HG03060 (cell line): ENCODE measurements around the gene OR2S2.
"Not testable (repeated sequence)": the region's sequence is repeated elsewhere in the genome, so short reads cannot be mapped to it uniquely, and the experiment has no call there.

Source experiments
- ATAC-seq: cut with Tn5 transposase; IDR thresholded peaks from one replicate; pipeline ENCODE4 v1.9.1; 2021; ENCODE audit warnings: low read depth, moderate number of reproducible peaks; ENCODE audit not compliant: unreplicated experiment

Gene OR2S2

DNA sequence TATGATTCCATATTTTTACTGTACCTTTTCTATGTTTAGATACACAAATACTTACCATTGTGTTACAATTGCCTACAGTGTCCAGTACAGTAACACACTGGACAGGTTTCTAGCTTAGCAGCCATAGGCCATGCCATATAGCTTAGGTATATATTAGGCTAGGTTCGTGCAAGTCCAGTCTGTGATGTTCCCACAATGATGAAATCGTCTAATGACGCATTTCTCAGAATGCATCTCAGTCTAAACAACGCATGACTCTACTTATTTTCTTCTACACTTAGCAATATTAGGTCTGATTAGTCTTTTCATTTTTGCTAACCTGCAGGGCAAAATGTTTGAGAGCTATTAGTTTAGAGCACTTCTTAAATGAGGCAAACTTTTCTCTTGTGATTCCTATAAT is 22.7 kb downstream of the OR2S2 start:
- no peak for ATAC-seq

- ATAC-seq, result not testable (repeated sequence)
These were observed 23.9 kb downstream of the OR2S2 start for GRCh38 chr9:35934069-35934468.

DNA sequence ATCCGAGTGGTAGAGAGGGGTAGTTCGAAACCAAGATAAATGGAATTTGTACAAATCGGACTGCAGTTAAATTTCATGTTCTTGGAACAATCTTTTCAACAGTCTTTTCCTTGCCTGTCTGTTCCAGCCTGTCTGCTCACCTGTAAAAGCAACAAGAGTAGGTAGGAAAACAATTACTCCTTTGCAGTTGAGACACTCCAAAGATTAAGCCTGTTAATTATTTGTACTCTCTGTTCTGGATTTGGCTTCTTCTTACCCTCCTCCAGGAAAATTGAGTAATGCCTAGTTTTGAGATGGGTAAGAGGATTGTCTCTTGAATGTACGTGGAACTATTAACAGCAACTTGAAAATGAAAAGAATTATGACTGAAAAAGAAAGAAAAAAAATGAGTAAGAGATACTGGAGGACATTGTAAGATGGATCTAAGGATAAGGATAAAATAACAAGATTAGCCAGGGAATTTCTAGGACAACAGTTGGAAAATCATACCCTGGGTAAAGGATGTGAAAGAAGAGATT is 24.3 kb downstream of the OR2S2 start:
- ATAC-seq, result no peak

DNA sequence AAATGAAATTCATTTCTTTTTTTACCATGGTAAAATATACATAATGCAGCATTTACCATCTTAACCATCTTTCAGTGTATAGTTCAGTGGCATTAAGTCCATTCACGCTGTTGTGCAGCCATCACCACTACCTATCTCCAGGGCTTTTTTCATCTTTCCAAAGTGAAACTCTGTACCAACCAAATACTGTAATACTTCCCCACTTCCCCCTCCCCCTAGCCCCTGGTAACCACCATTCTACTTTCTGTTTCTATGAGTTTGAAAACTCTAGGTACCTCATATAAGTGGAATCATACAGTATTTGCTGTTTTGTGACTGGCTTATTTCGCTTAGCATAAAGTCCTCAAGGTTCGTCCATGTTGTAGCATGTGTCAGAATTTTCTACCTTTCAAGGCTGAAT is 25.2 kb downstream of the OR2S2 start:
- ATAC-seq, result no peak

DNA sequence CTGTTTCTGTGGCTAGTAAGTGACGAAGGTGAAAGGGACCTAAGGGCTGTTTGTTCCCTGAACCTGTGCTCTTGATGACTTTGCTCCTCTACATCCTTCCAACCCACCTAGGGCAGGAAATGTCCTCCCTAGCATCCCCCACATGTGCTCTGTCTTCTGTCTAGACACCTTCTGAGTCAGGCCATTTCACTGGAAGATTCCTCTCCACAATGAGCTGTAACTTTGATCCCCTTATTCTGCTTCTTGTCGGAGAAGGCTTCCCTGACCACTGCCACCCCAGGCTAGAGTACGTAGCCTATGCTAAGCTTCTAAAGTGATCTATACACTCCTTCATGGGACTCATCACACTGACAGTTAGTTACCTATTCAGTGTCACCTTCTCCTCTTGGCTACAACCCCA is 27.0 kb downstream of the OR2S2 start:
- ATAC-seq, result no peak

GRCh38 chr9:35930521-35930920 is 27.4 kb downstream of the OR2S2 start:
- ATAC-seq, result no peak

GRCh38 chr9:35929453-35929718 is 28.6 kb downstream of the OR2S2 start:
- ATAC-seq, result no peak

DNA sequence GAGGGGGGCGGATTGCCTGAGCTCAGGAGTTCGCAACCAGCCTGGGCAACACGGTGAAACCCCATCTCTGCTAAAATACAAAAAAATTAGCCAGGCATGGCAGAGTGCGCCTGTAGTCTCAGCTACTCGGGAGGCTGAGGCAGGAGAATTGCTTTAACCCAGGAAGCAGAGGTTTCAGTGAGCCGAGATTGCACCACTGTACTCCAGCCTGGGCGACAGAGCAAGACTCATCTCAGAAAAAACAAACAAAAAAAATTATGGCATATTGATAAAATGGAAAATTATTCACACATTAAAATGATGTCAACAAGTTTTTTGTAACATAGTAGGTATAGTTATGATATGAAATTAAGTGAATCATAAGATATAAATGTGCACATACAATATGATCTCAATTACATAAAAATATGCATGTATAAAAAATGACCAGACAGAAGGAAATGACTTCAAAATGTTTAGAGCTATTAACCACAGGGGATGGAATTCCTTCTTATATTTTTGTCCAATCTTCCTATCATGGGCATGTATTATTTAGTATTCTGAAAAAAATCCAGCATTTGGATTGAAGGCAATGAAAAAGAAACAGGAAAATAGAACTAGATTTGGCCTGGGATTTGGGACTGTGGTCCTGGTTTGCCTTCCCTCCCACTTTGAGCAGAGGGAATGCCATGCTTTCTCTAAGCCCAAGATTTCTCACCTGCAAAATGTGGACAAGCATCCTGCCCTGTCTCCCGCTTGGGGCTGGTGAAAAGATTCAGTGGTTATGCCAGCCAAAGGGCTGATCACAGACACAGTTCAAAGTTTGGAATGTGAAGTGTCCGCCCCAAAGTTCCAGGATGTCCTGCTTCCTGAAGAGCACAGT is 29.1 kb downstream of the OR2S2 start:
- ATAC-seq, result no peak

GRCh38 chr9:35923927-35924763 is 33.8 kb downstream of the OR2S2 start:
- ATAC-seq, result no peak

DNA sequence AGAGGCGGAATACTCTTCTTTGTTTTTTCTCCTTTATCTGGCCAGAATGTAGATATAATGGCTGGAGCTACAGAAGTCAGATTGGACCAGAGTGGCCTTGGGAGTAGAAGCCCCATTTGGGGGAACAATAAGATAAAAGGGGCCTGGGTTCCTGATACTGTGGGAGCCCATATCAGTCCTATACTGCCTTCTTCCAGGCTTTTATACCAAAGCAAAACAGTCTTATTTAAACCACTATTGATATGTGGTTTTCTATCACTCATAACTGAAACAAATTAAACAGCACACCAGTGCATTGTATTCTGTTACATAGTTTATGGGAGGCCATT is 34.4 kb downstream of the OR2S2 start:
- ATAC-seq, result no peak

DNA sequence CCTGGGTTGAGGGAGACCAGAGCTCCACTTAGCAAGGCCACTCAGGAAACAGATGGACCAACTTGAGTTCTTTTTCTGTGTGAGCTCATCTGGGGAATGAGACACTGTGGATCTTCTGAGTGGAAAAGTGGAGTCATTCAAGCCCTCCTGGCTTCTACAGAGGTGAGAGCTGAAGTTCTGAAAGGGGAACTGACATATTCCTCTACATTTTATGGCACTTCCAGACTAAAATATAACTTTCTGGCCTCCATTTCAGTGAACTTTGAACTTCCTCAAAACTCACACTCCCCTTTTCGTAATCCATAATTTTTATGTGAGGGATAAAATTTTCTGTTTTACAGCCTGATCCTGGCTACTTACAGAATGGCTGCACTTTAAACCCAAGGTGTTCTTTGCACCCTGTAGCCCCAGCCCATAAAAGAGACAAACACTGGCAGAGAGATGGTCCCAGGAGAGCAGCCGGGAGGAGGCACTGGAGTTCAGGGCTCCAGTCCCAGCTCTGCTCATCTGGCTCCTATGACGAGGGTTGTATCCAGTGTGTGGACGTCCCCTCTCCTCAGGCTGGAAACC is 37.8 kb downstream of the OR2S2 start:
- ATAC-seq, result no peak

- no peak for ATAC-seq
These were observed 38.5 kb downstream of the OR2S2 start for GRCh38 chr9:35919212-35920008.

- no peak for ATAC-seq
These were observed 39.2 kb downstream of the OR2S2 start for GRCh38 chr9:35918780-35919179.

DNA sequence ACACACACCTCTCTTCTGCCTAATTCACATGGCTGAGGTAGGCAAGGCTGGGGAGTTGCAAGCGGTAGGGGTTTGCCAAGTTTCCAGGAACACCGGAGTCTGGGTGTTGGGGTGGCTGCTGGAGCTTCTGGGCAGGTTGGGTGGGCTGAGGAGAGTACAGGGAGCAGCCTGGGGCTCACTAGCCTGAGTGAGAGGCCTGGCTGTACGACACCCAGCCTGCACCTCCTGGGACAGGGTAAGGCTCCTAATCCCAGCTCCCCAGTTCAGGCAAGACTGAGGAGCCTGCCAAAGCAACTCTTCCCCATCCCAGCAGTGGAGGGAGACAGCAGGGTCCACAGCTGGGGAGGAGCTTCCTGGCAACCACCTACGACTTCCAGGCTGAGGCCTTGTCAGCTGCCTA is 40.7 kb downstream of the OR2S2 start:
- ATAC-seq, result no peak

DNA sequence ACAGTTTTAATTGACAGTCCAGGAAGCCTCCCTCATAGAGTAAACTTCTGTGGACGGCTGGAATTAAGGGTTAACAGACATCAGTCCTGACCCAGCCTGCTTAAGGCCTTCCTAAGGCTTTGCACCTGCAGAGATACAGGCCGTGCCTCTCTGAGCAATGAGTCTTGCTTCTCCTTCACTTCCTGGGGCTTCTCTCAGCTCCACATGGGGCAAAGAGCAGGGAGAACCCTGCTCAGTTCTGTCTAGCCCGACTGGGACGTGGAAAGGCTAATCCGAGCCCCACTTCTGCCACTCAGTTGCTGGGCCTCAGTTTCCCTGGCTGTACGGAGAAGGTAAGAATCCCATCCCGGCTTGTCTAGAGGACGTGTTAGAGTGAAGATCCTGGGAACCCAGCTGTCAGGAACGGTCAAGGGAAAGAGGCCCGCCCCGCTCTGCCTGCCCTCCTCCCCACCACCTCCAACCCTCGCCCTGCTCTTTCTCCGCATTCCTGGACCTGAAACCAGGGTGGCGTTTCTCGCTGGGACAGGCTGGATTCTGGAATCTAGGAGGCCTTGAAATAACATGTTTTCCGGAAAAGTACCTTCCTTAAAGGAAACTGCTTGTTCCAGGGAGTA is 42.2 kb downstream of the OR2S2 start:
- ATAC-seq, result no peak

DNA sequence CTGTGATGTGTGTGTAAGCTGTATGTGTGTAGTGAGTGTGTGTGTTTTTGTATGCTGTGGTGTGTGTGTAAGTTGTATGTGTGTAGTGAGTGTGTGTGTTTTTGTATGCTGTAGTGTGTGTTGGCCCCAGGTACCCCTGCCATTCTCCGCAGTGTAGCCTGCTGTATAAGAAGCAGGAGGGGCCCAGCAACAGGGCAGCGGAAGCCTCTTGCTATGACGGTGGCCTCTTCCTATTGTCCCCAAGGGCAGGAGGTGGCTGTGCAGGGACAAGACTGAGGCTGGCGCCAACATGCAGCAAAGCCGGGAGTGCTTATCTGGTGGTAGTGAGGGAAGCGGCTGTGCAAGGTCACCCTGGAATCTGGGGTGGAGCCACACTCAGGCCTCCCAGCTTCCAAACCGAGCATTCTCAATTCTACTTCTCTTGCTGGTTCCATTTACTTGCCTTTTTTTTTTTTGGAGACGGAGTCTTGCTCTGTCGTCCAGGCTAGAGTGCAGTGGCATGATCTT is 43.6 kb downstream of the OR2S2 start:
- ATAC-seq, result no peak

DNA sequence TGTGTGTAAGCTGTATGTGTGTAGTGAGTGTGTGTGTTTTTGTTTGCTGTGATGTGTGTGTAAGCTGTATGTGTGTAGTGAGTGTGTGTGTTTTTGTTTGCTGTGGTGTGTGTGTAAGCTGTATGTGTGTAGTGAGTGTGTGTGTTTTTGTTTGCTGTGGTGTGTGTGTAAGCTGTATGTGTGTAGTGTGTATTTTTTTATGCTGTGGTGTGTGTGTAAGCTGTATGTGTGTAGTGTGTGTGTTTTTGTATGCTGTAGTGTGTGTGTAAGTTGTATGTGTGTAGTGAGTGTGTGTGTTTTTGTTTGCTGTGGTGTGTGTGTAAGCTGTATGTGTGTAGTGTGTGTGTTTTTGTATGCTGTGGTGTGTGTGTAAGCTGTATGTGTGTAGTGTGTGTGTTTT is 44.5 kb downstream of the OR2S2 start:
- ATAC-seq, result not testable (repeated sequence)

- ATAC-seq, result no peak
These were observed 45.1 kb downstream of the OR2S2 start for GRCh38 chr9:35912791-35913400.

- ATAC-seq, result no peak
These were observed 46.3 kb downstream of the OR2S2 start for GRCh38 chr9:35911690-35912089.
